Measurements from ENCODE around the gene ATF7IP2.
"Not testable (repeated sequence)": the region's sequence is repeated elsewhere in the genome, so short reads cannot be mapped to it uniquely, and the experiment has no call there.

Gene ATF7IP2

DNA sequence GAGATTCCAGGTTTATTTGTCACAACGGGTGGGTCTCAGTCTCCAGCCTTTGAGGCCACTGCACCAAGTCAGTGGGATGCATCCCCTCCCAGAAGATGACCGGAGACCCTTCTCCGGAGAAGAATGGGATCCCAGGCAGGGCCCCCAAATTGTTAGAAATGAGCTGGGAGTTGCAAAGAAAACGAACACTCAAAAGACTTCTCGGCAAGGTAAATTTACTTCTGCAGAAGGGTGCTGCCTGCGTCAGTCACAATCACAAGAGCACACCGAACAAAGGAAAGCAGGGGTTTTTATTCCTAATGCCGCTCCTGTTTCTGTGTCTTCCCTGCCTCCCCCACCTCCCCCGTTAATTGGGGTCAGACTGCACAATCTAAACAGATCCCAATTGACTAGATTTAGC is 61.4 kb downstream of the ATF7IP2 start:
- DNase-seq: no peak

DNA sequence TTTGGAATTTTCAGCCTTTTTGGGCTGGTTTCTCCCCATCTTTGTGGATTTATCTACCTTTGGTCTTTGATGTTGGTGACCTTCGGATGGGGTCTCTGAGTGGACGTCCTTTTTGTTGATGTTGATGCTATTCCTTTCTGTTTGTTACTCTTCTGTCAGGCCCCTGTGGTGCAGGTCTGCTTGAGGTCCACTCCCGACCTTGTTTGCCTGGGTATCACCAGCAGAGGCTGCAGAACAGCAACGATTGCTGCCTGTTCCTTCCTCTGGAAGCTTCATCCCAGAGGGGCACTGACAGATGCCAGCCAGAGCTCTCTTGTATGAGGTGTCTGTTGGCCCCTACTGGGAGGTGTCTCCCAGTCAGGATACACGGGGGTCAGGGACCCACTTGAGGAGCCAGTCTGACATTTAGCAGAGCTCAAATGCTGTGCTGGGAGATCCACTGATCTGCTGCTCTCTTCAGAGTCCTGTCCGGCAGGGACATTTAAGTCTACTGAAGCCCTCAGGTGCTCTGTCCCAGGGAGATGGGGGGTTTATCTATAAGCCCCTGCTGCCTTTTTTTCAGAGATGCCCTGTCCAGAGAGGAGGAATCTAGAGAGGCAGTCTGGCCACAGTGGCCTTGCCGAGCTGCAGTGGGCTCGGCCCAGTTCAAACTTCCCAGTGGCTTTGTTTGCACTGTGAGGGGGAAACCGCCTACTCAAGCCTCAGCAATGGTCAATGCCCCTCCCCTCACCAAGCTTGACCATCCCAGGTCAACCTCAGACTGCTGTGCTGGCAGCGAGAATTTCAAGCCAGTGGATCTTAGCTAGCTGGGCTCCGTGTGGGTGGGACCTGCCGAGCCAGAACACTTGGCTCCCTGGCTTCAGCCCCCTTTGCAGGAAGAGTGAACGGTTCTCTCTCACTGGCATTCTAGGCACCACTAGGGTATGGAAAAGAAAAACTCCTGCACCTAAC is 66.6 kb downstream of the ATF7IP2 start:
- DNase-seq: not testable (repeated sequence)

DNA sequence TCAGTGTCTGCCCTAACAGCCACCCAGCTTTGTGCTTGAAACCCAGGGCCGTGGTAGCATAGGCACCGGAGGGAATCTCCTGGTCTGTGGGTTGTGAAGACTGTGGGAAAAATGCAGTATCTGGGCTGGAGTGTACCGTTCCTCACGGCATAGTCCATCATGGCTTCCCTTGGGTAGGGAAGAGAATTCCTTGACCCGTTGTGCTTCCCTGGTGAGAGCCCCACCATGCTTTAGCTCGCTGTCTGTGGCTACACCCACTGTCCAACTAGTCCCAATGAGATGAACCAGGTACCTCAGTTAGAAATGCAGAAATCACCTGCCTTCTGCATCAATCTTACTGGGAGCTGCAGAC is 67.3 kb downstream of the ATF7IP2 start:
- DNase-seq: no peak

DNA sequence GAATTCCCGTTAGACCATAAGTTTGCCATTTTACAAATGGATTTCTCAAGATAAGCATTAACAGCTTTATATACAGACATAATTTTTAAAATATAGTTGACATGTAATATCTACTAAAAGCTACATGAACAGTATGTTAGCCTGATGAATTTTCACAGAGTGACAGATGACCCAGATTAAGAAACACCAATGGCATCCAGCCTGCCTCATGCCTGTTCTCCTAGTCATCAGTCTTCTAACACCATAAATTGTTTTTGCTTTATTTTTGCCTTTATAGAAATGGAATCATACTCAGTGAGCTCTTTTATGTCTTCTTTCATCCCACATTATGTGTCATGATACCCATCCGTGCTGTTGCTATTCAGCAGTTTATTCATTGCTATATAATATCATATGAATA is 80.0 kb downstream of the ATF7IP2 start:
- DNase-seq: no peak

DNA sequence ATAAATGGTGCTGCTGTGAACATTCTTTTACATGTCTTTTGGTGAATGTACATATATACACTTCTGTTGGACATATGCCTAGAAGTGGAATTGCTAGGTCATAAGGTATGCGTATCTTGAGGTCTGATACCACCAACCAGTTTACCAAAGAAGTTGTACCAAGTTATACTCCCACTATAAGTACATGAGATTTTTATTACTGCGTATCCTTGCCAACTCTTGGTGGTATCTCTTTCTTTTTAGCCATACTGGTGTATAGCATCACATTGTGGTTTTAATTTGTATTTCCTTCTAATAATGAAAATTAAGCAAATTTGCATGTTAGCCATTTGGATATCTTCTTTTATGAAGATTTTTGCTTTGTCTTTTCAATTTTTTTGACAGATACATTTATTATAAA is 80.5 kb downstream of the ATF7IP2 start:
- no peak for DNase-seq

DNA sequence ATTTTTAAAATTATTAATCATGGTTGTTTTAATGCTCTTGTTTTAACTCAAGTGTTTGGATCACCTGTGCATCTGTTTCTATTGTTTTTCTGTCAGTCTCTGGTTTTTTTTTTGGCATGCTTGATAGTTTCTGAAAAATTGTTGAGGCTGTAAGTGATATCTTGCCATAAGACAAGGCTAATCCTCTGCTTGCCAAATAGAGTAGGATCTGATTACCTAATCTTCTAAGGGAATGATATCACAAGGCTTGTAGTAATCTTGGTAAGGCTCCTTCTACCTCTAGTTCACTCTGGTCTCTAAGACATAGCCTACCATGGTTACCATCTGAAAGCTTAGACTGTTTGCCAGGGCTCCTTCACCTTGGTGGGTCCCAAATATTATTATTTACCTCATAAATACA is 81.0 kb downstream of the ATF7IP2 start:
- DNase-seq: no peak

DNA sequence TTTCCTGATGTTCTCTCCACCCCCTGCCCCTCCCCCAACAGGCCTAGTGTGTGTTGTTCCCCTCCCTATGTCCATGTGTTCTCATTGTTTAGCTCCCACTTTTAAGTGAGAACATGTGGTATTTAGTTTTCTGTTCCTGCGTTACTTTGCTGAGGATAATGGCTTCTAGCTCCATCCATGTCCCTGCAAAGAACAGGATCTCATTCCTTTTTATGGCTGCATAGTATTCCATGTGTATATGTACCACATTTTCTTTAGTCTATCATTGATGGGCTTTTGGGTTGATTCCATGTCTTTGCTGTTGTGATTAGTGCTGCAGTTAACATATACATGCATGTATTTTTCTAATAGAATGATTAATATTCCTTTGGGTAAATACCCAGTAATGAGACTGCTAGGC is 90.8 kb downstream of the ATF7IP2 start:
- DNase-seq: not testable (repeated sequence)

DNA sequence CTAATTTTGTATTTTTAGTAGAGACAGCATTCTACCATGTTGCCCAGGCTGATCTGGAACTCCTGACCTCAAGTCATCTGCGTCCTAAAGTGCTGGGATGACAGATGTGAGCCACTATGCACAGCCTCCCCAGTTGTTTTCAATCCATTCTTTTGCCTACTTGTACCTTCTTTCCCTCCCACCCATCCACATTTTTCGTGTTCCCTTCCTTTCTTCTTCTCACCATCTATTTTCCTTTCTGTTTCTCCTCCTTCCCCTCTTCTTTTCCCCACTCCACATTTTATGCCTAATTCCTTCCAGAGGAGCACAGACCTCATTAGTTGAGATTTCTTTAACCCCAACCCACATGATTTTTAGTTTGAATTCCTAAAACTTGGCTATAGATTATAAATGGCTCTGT is 94.3 kb downstream of the ATF7IP2 start:
- no peak for DNase-seq

DNA sequence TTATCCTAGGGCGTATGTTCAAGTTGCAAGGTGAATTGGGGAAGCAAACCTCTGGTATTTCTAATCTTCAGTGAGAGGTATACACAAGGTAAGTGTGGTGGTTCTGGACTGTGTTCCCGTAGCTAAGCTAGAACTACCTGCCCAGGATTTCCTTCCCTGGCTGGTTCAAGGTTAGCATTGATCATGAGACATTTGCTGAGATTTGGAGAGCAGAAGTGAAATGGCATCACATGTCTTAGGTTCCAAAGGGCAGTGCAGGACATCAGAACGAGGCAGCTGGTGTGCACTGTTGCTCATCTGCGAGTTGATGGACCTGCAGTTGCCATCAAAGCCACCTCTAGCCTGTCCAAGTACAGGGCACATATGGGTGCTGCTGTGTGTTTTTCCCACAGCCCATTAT is 99.3 kb downstream of the ATF7IP2 start:
- no peak for DNase-seq

DNA sequence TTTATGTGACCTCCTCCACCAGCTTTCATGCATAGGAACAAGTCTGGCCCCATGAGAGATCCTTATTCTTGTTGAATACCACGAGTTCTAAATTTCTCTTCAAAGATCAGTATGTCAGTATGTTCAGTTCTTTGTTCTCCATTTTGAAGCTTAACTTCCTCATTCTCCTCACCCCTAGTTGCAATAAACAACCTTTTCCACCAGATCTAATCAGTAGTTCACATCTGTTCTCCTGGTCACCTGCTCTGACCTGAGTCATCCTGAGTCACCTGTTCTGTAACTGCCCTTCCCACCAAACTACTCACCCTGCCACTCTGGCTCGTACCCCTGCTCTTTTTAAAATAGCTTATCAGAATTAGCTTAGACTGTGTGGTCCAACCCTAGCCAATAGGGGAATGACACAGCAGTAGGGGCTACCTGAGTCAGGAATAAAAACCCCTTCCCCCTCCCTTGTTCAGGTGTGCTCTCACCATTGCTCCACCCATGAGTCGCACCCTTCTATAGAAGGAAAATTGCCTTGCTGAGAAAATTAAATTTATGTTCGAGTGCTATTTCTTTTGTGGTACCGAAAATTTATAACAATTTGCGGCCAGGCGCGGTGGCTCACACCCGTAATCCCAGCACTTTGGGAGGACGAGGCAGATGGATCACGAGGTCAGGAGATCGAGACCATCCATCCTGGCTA is 100.0 kb downstream of the ATF7IP2 start:
- no peak for DNase-seq

DNA sequence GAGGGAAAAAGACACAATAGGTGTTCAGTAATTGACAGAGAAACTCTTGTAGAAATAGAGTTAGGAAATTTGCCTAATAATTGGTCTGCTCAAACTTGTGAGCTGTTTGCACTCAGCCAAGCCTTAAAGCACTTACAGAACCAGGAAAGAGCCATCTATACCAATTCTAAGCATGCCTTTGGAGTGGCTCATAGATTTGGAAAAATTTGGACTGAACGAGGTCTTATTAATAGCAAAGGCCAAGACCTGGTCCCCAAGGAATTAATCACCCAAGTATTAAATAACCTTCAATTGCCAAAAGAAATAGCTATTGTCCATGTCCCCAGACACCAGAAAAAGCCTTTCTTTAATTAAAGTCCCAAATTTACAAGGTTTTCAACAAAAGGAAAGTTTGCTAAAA is 104.3 kb downstream of the ATF7IP2 start:
- DNase-seq: no peak

DNA sequence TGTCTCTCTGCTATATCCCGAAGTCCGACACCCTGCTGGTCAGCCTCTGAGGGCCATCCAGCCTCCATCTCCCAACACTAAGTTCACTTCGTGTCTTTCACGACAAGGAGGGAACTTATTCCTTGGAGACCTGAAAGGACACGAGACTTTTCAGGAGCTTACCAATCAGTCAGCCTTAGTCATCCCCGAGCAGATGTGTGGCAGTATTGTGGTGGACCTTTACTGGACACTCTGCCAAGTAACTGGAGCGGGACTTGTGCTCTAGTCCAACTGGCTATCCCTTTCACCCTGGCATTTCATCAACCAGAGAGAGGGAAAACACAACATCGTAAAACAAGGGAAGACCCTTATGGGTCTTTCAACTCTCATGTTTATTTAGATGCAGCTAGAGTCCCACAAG is 107.4 kb downstream of the ATF7IP2 start:
- no peak for DNase-seq

DNA sequence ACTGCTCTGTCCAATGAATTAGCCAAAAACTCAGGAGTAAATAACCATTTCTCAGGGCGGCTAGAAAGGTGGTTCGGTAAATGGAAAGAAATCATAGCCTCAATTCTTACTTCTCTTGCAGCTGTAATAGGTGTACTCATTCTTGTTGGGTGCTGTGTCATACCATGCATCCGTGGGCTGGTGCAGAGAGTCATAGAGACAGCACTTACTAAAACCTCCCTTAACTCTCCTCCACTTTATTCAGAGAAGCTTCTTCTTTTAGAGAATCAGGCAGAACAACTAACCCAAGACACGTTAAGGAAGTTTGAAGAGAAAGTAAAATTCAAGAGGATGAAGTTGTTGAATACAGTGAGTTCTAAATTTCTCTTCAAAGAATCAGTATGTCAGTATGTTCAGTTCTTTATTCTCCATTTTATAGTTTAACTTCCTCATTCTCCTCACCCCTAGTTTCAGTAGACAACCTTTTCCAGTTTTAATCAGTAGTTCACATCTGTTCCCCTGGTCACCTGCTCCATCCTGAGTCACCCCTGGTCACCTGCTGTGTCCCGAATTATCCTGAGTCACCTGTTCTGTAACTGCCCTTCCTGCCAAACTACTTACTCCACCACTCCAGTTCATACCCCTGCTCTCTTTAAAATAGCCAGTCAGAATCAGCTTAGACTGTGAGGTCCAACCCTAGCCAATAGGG is 108.6 kb downstream of the ATF7IP2 start:
- no peak for DNase-seq

DNA sequence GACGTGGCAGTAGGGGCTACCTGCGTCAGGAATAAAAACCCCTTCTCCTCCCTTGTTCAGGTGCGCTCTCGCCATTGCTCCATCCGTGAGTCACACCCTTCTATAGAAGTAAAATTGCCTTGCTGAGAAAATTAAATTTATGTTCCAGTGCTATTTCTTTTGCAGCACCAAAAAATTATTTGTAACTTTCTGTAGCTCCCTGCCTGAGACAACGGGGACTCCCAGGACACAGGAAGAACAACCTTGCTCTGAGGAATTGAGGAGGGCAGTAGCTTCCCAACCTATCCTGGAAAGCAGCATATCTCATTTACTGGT is 109.1 kb downstream of the ATF7IP2 start:
- DNase-seq: no peak

DNA sequence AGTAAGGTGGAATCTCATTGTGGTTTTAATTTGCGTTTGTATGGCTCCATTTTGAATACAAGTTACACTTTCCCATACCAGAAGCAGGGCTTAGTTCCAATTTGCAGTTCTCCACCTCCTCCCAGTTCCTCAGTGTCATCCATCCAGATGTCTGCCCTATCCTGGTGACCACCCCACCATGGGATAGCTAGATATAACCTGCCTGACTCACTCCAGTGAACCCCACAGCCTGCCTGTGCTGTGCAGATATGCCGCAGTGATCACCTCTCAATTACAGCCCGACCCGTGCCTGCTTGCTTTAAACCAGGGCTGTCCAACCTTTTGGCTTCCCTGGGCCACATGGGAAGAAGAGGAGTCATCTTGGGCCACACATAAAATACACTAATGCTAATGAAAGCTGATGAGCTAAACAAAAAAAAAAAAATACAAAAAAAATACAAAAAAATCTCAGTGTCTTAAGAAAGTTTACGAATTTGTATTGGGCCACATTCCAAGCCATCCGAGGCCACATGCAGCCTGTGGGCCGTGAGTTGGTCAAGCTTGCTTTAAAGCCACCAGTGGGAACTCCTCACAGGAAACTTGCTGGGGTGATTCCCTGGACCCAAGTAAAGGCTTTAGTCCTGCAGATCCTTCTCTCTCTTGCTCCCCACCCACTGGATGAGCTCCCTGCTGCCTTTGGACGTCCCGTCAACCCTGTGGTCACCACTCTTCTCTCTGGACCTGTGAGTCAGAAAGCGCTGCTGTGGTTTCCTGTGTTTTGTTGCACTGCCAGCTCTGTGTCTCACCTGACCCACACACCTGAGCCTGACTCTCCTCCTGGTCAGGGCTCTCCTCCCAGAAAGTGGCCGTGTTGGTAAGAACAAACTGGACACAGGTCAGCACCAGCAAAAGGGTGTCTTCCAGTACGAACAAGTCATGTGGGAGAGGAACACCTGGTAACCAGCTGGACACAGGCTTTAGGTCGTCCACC is 111.6 kb downstream of the ATF7IP2 start:
- DNase-seq: no peak

DNA sequence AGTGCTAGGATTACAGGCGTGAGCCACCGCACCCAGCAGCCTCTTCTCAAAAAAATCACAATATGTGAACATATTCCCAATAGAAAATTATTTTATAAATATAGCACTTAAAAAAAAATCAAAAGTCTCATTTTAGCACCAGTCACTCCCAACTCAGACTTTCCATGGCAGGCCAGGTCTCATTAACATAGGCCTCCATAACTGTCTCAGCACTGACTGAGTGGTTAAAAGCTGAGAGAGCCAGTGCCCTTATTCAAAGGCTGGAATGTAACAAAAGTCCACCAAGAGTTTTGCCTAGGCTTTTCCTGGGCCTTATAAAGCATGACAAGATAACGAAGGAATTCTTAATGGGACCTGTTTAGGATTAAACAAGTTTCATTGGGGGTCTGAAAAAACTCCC is 114.7 kb downstream of the ATF7IP2 start:
- no peak for DNase-seq

DNA sequence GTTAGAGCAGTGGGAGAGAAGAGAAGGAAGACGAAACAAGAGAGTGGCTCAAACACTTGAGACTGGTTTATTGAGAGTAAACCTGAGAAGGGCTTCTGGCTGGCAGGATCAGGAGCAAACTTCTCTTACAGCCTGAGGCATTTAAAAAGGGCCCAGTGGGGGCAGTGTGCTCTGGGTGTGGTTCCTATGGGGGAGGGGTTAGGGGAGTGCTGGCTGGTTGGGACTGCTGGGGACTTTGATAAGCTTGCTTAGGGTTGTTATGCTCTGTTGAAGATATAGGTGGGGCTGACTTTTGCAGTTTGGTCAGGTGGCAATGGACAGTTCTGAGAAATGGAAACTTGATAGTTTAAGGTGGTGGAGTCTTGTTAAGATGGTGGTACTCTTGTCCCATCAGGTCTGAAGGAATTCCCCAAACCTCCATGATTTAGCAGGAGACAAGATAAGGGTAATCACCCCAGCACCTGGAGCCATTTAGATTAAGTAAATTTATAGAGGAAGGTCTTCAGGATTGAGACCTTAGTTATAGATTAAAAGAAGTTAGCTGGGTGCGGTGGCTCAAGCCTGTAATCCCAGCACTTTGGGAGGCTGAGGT is 115.3 kb downstream of the ATF7IP2 start:
- no peak for DNase-seq

DNA sequence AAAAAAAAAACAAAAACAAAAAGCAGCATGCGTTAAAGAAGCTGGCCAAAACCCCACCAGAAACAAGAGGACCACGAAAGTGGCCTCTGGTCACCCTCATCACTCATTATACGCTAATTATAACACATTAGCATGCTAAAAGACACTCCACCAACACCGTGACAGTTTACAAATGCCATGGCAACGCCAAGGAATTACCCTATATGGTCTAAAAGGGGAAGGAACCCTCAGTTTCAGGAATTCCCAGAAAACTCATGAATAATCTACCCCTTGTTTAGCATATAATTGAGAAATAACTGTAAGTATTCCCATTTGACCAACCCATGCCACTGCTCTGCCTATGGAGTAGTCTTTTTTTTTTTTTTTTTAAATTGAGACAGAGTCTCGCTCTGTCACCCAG is 116.9 kb downstream of the ATF7IP2 start:
- DNase-seq: no peak

DNA sequence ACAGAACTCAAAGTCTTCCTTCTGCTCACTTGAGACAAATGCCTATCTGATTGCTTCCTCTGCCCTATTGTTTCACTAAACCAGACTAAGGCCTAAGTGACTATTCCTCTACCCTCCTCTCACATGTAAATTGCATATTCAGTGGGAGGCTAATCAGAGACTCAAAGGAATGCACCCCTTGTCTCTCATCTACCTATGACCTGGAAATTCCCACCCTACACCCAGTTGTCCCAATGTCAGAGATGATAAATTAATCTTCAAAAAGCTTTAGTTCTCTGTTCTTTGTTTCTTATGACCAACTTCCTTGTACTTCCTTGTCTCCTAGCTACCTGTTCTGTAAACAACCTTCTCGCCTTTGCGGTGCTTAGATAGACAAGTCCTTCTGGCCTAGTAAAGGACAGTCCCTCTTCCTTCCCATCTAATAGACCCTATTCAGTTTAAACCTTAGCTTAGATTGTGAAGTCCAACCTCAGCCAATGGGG is 118.6 kb downstream of the ATF7IP2 start:
- no peak for DNase-seq

DNA sequence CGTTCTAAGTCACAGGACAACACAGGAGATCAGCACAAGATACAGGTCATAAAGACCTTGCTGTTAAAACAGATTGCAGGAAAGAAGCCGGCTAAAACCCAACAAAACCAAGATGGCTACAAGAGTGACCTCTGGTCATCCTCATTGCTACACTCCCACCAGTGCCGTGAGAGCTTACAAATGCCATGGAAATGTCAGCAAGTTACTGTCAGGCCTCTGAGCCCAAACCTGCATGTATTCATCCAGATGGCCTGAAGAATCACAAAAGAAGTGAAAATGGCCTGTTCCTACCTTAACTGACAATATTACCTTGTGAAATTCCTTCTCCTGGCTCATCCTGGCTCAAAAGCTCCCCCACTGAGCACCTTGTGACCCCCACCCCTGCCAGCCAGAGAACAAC is 119.4 kb downstream of the ATF7IP2 start:
- DNase-seq: not testable (repeated sequence)

All from anterior cingulate cortex (tissue), 58 donors.